BE2C (cell line): Measurements from ENCODE around the gene CCN2.

Experiments used
- DNase-seq: peaks from one replicate; pipeline ENCODE4 v3.0.0-alpha.2; 2020
- H3K27me3 ChIP-seq: fragments of 250-450 bp; sonication (Bioruptor Pico); 2 replicates; pipeline ENCODE4 v1.5.1; 2020; ENCODE audit warnings: mild to moderate bottlenecking
- H3K36me3 ChIP-seq: fragments of 250-450 bp; sonication (Bioruptor Pico); 2 replicates; pipeline ENCODE4 v1.5.1; 2020; ENCODE audit warnings: mild to moderate bottlenecking
- H3K4me1 ChIP-seq: fragments of 250-450 bp; sonication (Bioruptor Pico); 2 replicates; pipeline ENCODE4 v1.5.1; 2020
- H3K4me3 ChIP-seq: 2 replicates; pipeline ENCODE4 v1.5.1; 2011; ENCODE audit warnings: low read depth, low read length
- H3K9me3 ChIP-seq: fragments of 250-450 bp; sonication (Bioruptor Pico); 2 replicates; pipeline ENCODE4 v1.5.1; 2020
- TF ChIP-seq, protein P1 (sequence below): IDR thresholded peaks from 2 replicates; pipeline ENCODE4 v1.5.1; 2012; ENCODE audit warnings: mild to moderate bottlenecking, low read depth, low read length

Gene CCN2

DNA sequence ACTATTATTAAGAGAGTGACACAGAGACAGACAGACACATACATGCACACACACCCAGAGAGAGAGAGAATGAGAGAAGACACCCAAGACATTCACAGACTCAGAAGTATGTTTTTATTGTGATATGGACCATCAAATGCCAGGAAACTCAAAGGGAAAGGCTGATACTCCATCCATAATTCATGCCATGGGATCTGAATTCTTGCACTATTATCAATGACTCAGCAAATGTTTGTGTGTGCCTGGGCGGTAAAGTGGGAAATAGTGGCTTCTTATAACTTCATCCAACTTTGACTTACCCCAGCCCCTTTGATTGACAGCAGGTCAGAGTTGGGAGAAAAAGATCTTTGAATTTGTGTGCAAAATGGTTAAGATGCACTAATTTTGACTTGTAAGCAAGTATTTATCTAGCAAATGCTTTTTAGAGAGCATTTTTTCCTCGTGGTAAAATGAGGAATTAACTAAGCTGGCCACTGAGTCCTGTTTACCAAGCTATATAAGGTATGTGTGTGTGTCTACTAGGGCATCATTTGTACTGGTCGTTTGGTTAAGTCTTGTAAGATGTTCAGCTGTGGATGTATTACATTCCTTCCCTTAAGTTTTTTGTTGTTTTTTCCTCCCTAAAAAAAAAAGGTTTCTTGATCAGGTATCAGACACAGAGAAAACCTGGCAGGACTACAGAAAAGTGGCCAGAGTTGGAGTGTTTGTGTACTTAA is 3.0 kb upstream of the CCN2 start:
- TF ChIP-seq, protein P1, sequence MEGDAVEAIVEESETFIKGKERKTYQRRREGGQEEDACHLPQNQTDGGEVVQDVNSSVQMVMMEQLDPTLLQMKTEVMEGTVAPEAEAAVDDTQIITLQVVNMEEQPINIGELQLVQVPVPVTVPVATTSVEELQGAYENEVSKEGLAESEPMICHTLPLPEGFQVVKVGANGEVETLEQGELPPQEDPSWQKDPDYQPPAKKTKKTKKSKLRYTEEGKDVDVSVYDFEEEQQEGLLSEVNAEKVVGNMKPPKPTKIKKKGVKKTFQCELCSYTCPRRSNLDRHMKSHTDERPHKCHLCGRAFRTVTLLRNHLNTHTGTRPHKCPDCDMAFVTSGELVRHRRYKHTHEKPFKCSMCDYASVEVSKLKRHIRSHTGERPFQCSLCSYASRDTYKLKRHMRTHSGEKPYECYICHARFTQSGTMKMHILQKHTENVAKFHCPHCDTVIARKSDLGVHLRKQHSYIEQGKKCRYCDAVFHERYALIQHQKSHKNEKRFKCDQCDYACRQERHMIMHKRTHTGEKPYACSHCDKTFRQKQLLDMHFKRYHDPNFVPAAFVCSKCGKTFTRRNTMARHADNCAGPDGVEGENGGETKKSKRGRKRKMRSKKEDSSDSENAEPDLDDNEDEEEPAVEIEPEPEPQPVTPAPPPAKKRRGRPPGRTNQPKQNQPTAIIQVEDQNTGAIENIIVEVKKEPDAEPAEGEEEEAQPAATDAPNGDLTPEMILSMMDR: no peak
- H3K4me1 ChIP-seq: peaks cover 3% of the 10 kb centered on the region; the same call in 1 of the 2 replicates
- no peaks in the 10 kb centered on the region for H3K9me3 ChIP-seq
- peaks cover 48% of the 10 kb centered on the region for H3K27me3 ChIP-seq
- DNase-seq: no peak
- no peak overlapping the region for H3K4me3 ChIP-seq
- H3K36me3 ChIP-seq: no peaks in the 10 kb centered on the region

DNA sequence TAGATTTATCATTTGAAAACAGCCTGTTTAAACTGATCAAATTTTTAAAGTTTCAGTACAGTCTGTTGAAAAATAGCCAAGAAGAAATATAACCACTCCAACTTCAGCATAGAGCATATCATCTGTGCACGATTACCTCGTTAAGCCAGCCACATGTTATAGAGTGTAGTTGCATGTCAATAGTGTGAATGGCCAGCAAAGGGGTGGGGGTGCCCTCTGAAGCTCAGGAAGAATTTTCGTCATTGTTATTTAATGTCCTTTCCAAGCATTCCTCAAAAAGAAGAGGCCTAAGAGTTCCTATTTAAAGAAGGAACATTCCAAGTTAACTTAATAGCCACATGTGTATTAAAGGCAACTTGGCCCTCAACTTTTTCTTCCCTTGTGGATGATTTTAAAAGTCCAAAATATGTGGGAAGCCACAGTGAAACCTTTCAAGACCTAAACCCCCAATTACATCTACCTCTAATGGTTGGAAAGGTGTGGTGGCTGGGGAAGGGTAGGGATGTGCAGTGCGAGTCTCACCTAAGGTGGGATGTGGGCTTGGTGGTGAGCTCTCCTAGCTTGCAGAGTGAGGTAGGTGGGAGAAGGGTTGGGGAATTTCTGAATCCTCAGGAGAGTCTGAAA is 1.8 kb upstream of the CCN2 start:
- H3K9me3 ChIP-seq: no peaks in the 10 kb centered on the region
- TF ChIP-seq, protein P1: no peak
- peaks cover 48% of the 10 kb centered on the region for H3K27me3 ChIP-seq
- peaks cover 3% of the 10 kb centered on the region; the same call in 1 of the 2 replicates for H3K4me1 ChIP-seq
- H3K4me3 ChIP-seq: no peak overlapping the region
- no peaks in the 10 kb centered on the region for H3K36me3 ChIP-seq
- no peak for DNase-seq

DNA sequence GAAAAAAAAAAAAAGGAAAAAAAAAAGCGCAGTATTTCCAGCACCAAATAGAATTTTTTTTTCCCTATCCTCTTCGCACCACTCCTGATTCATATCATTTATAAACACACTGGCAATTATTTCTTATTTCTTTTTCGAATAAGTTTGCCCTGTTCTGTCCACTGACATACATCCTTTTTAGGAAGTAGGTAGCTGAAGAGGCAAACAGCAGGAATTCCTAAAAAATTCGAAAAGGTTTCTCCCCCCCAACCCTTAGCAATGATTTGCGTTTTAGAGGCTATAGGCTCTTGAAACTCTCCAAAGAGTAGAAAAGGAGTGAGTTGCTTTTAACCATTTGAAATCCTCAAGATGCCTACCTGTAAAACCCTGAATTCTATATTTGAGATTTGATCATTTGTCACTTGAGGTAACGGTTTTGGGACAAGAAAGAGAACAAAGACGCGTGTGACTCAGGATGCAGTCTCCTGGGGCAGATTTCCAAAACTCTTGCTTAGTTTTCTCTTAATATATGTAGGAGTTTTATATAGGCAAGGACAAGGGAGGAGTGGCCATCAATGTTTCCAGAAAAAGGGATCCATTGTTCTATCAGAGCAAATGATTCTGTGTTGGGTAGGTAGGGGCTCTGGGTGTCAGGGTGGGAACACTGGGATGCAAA is 531 bp upstream of the CCN2 start:
- no peaks in the 10 kb centered on the region for H3K9me3 ChIP-seq
- no peak for DNase-seq

DNA sequence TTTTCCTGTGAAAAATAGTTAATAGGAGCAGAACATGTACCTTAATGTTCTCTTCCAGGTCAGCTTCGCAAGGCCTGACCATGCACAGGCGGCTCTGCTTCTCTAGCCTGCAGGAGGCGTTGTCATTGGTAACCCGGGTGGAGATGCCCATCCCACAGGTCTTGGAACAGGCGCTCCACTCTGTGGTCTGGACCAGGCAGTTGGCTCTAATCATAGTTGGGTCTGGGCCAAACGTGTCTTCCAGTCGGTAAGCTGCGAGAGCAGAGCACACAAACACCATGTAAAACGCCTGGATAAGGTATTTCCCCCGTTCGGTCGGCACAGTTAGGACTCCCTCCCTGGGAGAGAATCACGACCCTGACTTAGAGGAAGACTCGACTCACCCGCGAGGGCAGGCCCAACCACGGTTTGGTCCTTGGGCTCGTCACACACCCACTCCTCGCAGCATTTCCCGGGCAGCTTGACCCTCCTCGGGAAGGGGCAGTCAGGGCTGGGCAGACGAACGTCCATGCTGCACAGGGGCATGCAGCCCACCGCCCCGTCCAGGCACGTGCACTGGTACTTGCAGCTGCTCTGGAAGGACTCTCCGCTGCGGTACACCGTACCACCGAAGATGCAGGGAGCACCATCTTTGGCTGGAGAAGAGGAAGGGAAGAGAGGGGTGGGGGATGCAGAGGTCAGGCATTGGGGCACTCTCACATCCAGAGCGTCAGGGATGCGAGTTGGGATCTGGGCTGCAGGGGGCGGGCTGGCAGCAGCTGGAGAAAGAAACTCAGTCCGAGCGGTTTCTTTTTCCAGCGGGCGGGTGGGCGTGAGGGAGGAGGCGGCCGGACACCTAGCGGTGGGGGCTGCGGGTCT is 1.0 kb downstream of the CCN2 start:
- Histone ChIP-seq H3K4me3 (peak overlapping the region; percentile 49), H3K36me3 (no peaks in the 10 kb centered on the region), H3K27me3 (peaks cover 43% of the 10 kb centered on the region), H3K4me1 (peaks cover 3% of the 10 kb centered on the region; the same call in 1 of the 2 replicates), H3K9me3 (no peaks in the 10 kb centered on the region)
- peak; percentile 69 for DNase-seq
- TF ChIP-seq, protein P1: peak; percentile 57

More for the DNA sequence above, 531 bp upstream of the CCN2 start:
- Histone ChIP-seq H3K27me3 (peaks cover 43% of the 10 kb centered on the region), H3K4me1 (peaks cover 3% of the 10 kb centered on the region; the same call in 1 of the 2 replicates), H3K36me3 (no peaks in the 10 kb centered on the region), H3K4me3 (no peak overlapping the region)
- TF ChIP-seq, protein P1: no peak

DNA sequence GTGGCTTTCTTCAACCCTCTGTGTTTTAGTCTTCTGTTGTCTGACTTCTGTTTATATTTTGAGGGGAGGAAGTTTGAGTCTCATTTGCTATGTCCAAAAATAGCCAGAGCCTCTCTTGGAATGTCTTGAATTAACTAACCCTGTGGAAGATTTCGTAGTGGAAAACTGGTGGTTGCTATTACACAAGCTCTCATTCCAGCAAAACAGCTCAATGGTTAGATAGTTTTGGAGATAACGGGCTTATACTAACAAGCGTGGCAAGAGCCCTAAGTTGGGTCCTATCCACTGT is 1.6 kb downstream of the CCN2 start:
- Histone ChIP-seq H3K4me3 (no peak overlapping the region), H3K27me3 (peaks cover 43% of the 10 kb centered on the region), H3K36me3 (no peaks in the 10 kb centered on the region), H3K9me3 (no peaks in the 10 kb centered on the region), H3K4me1 (peaks cover 3% of the 10 kb centered on the region; the same call in 1 of the 2 replicates)
- DNase-seq: no peak
- TF ChIP-seq, protein P1: no peak
